Measurements from ENCODE around the gene LPIN3.

GRCh38 chr20:41293269-41294037 is 47.2 kb upstream of the LPIN3 start:
- TF ChIP-seq EP300 (IDR thresholded peaks at IDR 0.05; ENCODE audit: borderline replicate concordance) (no peak), TAF1 (IDR thresholded peaks at IDR 0.05; ENCODE audit: low read depth) (no peak), YY1 (IDR thresholded peaks at IDR 0.05; ENCODE audit: low read depth) (no peak), RAD21 (IDR thresholded peaks at IDR 0.05; ENCODE audit: low read depth) (no peak), FOXM1 (IDR thresholded peaks at IDR 0.05; ENCODE audit: borderline replicate concordance, low read depth) (no peak), MAX (IDR thresholded peaks at IDR 0.05) (no peak)
